ENCODE measurements around the gene TBC1D3B. TPM values are rescaled to one million over a fixed set of nuclear protein-coding genes. Genes with fewer than 3 reads are reported as not detected.
"Not testable (repeated sequence)": the region's sequence is repeated elsewhere in the genome, so short reads cannot be mapped to it uniquely, and the experiment has no call there.

Gene TBC1D3B
- total RNA-seq, 1 donor from 2014 or later = not detected

DNA sequence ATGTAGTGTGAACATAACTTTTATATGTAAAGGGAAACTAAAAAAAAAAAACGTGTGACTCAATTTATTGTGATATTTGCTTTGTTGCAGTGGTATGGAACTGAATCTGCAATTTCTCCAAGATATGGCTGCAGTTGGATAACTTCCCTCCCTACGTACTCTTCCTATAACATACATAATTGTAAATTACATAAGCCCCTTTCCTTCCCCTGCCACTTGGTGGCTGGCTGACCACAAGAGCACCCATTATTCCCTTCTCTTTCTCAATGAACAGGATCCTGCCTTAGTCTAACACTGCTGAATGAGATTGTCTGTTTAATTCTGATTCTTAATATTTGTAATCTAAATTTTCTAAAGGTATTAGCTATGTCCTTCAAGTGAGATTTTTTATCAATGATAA lies 45.0 kb downstream of the TBC1D3B start:
- no peaks in the 10 kb centered on the region for H3K4me1 ChIP-seq (ENCODE audit: control insufficient read depth in 3 of 3, insufficient read depth in 3 of 3, low read length in 3 of 3)
- peaks cover 0 to 12% (median 3%) of the 10 kb centered on the region in 3 donors for H3K27me3 ChIP-seq (ENCODE audit: control insufficient read depth in 3 of 3, insufficient read depth in 3 of 3, low read length in 3 of 3)
- H3K9ac ChIP-seq (ENCODE audit: low read depth in 1 of 3, low read length in 3 of 3) = no peak overlapping the region
- no peaks in the 10 kb centered on the region for H3K36me3 ChIP-seq (ENCODE audit: control insufficient read depth in 3 of 3, insufficient read depth in 3 of 3, low read length in 3 of 3)
- H3K27ac ChIP-seq (ENCODE audit: low read depth, low read length) = no peak overlapping the region
- H3K4me3 ChIP-seq (ENCODE audit: low read length in 3 of 3) = no peak overlapping the region
- H3K9me3 ChIP-seq (ENCODE audit: control insufficient read depth in 3 of 3, low read length in 3 of 3) = peaks cover 0 to 4% (median 0%) of the 10 kb centered on the region in 3 donors

DNA sequence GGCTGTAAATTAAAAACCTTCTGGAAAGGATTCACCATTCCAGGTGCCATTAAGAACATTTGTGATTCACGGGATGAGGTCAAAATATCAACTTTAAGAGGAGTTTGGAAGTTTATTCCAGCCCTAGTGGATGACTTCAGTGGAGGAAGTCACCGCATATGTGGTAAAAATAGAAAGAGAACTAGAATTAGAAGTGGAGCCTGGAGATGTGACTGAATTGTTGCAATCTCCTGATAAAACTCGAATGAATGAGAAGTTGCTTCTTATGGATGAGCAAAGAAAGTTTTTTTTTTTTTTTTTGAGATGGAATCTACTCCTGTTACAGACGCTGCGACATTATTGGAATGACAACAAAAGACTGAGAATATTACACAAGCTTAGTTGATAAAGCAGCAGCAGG lies 46.1 kb downstream of the TBC1D3B start:
- Histone ChIP-seq H3K27ac (ENCODE audit: low read depth, low read length) (no peak overlapping the region), H3K4me3 (ENCODE audit: low read length in 3 of 3) (no peak overlapping the region), H3K9me3 (ENCODE audit: control insufficient read depth in 3 of 3, low read length in 3 of 3) (peaks cover 6 to 7% (median 7%) of the 10 kb centered on the region in 3 donors), H3K4me1 (ENCODE audit: control insufficient read depth in 3 of 3, insufficient read depth in 3 of 3, low read length in 3 of 3) (no peaks in the 10 kb centered on the region), H3K9ac (ENCODE audit: low read depth in 1 of 3, low read length in 3 of 3) (no peak overlapping the region), H3K36me3 (ENCODE audit: control insufficient read depth in 3 of 3, insufficient read depth in 3 of 3, low read length in 3 of 3) (no peaks in the 10 kb centered on the region), H3K27me3 (ENCODE audit: control insufficient read depth in 3 of 3, insufficient read depth in 3 of 3, low read length in 3 of 3) (peaks cover 0 to 3% (median 2%) of the 10 kb centered on the region in 3 donors)

DNA sequence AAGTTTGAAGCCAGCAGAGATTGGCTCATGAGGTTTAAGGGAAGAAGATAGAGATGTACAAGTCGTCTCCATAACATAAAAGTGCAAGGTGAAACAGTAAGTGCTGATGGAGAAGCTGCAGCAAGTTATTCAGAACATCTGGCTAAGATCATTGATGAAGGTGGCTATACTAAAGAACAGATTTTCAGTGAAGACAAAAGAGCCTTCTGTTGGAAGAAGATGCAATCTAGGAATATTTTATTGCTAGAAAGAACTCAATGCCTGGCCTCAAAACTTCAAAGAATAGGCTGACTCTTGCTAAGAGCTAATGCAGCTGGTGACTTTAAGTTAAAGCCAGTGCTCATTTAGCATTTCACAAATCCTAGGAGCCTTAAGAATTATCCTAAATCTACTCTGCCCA lies 46.8 kb downstream of the TBC1D3B start:
- Histone ChIP-seq H3K9me3 (ENCODE audit: control insufficient read depth in 3 of 3, low read length in 3 of 3) (peaks cover 10 to 14% (median 12%) of the 10 kb centered on the region in 3 donors), H3K9ac (ENCODE audit: low read depth in 1 of 3, low read length in 3 of 3) (no peak overlapping the region), H3K27ac (ENCODE audit: low read depth, low read length) (no peak overlapping the region), H3K4me3 (ENCODE audit: low read length in 3 of 3) (no peak overlapping the region), H3K36me3 (ENCODE audit: control insufficient read depth in 3 of 3, insufficient read depth in 3 of 3, low read length in 3 of 3) (no peaks in the 10 kb centered on the region), H3K27me3 (ENCODE audit: control insufficient read depth in 3 of 3, insufficient read depth in 3 of 3, low read length in 3 of 3) (peaks cover 0 to 3% (median 0%) of the 10 kb centered on the region in 3 donors), H3K4me1 (ENCODE audit: control insufficient read depth in 3 of 3, insufficient read depth in 3 of 3, low read length in 3 of 3) (no peaks in the 10 kb centered on the region)

DNA sequence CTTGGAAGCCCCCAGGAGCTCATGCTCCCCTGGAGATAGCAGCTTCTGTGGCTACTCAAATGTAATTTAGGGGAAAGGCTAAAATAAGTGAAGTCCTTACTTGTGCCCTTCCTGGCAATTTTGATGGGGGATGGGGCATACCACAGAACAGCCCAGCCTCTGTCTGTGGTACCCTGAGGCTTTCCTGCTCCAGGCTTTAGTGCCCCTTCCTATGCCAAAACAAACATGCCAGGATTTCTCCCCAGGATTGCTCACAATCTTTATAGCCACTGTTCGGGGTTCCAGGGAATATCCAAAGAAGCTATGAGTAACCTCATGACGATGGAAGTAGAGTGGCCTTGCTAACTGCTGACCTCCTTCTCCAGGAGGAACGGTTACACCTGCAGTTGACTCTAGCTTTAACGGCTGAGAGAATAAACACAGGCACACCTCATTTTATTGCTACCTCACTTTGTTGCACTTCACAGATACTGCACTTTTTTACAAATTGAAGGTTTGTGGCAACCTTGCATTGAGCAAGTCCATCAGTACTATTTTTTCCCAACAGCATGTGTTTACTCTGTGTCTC lies 47.9 kb downstream of the TBC1D3B start:
- no peak overlapping the region for H3K4me3 ChIP-seq (ENCODE audit: low read length in 3 of 3)
- H3K36me3 ChIP-seq (ENCODE audit: control insufficient read depth in 3 of 3, insufficient read depth in 3 of 3, low read length in 3 of 3) = no peaks in the 10 kb centered on the region
- no peak overlapping the region for H3K27ac ChIP-seq (ENCODE audit: low read depth, low read length)
- peaks cover 0 to 3% (median 0%) of the 10 kb centered on the region in 3 donors for H3K27me3 ChIP-seq (ENCODE audit: control insufficient read depth in 3 of 3, insufficient read depth in 3 of 3, low read length in 3 of 3)
- no peaks in the 10 kb centered on the region for H3K4me1 ChIP-seq (ENCODE audit: control insufficient read depth in 3 of 3, insufficient read depth in 3 of 3, low read length in 3 of 3)
- peaks cover 10 to 15% (median 12%) of the 10 kb centered on the region in 3 donors for H3K9me3 ChIP-seq (ENCODE audit: control insufficient read depth in 3 of 3, low read length in 3 of 3)
- no peak overlapping the region for H3K9ac ChIP-seq (ENCODE audit: low read depth in 1 of 3, low read length in 3 of 3)

DNA sequence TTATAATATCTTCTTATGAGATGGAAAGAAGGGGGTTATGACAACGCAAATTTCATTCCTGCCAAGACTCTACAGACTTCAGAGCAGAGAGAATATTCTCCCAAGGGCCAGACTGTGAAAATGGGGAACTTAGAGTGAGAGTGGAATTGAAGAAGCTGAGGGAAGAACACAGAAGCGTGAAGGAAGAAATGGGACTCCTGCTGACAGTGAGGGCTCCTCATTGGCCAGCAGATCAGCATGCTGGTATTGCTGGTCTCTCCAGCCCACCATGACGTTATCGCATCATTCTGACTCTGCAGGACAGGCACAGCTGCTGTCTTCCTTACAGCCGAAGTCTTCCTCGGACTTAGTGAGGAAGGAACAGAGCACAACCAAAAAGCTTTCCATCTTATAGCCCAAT lies 48.5 kb downstream of the TBC1D3B start:
- Histone ChIP-seq H3K36me3 (ENCODE audit: control insufficient read depth in 3 of 3, insufficient read depth in 3 of 3, low read length in 3 of 3) (no peaks in the 10 kb centered on the region), H3K4me3 (ENCODE audit: low read length in 3 of 3) (no peak overlapping the region), H3K27me3 (ENCODE audit: control insufficient read depth in 3 of 3, insufficient read depth in 3 of 3, low read length in 3 of 3) (peaks cover 0 to 3% (median 0%) of the 10 kb centered on the region in 3 donors), H3K9ac (ENCODE audit: low read depth in 1 of 3, low read length in 3 of 3) (no peak overlapping the region), H3K27ac (ENCODE audit: low read depth, low read length) (no peak overlapping the region), H3K9me3 (ENCODE audit: control insufficient read depth in 3 of 3, low read length in 3 of 3) (peaks cover 10 to 15% (median 12%) of the 10 kb centered on the region in 3 donors), H3K4me1 (ENCODE audit: control insufficient read depth in 3 of 3, insufficient read depth in 3 of 3, low read length in 3 of 3) (no peaks in the 10 kb centered on the region)

DNA sequence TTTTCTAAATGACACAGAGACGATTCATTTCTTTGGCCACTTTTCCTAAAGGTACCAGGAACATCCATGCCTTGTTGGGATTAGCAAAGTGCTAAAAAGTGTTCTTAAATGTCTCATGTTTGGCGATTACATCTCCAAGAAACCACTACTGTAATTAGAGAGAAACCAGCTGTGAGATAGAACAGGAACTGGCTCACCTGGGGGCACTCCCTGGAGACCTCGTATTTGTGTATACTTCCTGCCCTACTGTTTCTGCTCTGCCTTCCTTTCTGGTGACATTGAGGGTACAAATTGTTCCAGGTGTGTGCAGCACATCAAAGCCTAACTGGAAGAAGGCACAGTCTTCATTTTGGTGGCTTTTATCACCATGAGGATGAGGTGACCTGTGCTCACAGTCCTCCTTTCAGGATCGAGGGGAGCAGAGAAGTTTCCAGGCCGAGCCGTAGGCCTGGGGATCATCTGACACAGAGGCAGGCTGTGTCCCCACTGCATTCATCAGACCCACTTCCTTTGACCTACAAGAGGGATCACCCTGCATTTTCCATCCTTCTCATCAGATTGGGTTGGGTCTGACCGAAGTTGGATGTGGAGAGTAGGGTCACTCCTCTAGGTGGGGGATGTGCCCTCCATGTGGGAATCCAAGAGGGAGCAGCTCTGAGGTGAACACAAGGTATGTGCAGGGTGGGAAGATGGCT lies 49.1 kb downstream of the TBC1D3B start:
- peaks cover 10 to 15% (median 12%) of the 10 kb centered on the region in 3 donors for H3K9me3 ChIP-seq (ENCODE audit: control insufficient read depth in 3 of 3, low read length in 3 of 3)
- no peak overlapping the region for H3K4me3 ChIP-seq (ENCODE audit: low read length in 3 of 3)
- peaks cover 0 to 3% (median 0%) of the 10 kb centered on the region in 3 donors for H3K27me3 ChIP-seq (ENCODE audit: control insufficient read depth in 3 of 3, insufficient read depth in 3 of 3, low read length in 3 of 3)
- no peak overlapping the region for H3K9ac ChIP-seq (ENCODE audit: low read depth in 1 of 3, low read length in 3 of 3)
- no peak overlapping the region for H3K27ac ChIP-seq (ENCODE audit: low read depth, low read length)
- no peaks in the 10 kb centered on the region for H3K4me1 ChIP-seq (ENCODE audit: control insufficient read depth in 3 of 3, insufficient read depth in 3 of 3, low read length in 3 of 3)
- H3K36me3 ChIP-seq (ENCODE audit: control insufficient read depth in 3 of 3, insufficient read depth in 3 of 3, low read length in 3 of 3) = no peaks in the 10 kb centered on the region

DNA sequence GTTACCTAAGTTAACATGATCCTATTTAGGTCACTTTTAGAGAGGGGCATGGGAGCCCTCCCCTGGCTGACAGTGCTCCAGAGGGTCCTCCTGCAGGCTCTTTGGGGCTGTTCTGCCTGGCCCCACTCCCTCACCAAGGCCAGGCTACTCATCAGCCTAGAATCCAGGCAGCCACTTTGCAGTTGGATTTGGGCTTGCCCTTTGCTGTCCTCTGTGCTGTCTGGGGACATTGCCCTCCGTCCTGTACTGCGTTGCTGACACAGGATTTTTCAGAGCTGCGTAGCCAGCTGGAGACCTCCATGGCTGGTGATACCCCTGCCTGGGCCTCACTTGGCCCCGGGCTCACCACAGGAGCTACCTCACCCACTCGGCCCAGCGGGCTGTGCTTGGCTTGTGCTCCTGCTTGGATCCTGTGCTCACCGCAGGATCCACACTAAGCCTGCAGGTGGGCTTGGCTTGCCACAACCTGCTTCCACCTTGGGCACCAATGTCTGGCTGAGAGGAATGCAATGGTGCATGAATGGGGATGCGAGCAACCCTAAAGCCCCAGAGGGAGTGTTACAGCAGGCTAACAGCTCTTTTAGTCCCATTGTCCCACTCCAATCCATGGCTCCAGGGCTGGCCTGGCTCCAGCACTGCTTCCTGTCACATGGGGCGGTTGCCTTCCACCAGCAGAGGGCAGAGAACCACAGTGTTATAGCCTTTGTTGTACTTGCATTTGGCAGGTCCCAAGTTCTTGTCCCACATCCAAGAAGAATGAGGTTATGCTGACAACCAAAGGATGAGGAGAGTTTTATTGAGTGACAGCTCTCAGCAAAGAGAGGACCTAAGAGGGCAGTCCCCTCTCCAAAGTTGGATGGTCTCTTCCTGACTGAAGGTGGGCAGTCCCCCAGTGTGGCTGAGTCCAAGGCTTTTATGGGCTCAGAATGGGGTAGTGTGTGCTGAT lies 51.3 kb downstream of the TBC1D3B start:
- Histone ChIP-seq H3K4me1 (ENCODE audit: control insufficient read depth in 3 of 3, insufficient read depth in 3 of 3, low read length in 3 of 3) (no peaks in the 10 kb centered on the region), H3K9ac (ENCODE audit: low read depth in 1 of 3, low read length in 3 of 3) (no peak overlapping the region), H3K4me3 (ENCODE audit: low read length in 3 of 3) (no peak overlapping the region), H3K36me3 (ENCODE audit: control insufficient read depth in 3 of 3, insufficient read depth in 3 of 3, low read length in 3 of 3) (no peaks in the 10 kb centered on the region), H3K27ac (ENCODE audit: low read depth, low read length) (no peak overlapping the region), H3K27me3 (ENCODE audit: control insufficient read depth in 3 of 3, insufficient read depth in 3 of 3, low read length in 3 of 3) (peaks cover 0 to 3% (median 0%) of the 10 kb centered on the region in 3 donors), H3K9me3 (ENCODE audit: control insufficient read depth in 3 of 3, low read length in 3 of 3) (peaks cover 10 to 15% (median 12%) of the 10 kb centered on the region in 3 donors)

DNA sequence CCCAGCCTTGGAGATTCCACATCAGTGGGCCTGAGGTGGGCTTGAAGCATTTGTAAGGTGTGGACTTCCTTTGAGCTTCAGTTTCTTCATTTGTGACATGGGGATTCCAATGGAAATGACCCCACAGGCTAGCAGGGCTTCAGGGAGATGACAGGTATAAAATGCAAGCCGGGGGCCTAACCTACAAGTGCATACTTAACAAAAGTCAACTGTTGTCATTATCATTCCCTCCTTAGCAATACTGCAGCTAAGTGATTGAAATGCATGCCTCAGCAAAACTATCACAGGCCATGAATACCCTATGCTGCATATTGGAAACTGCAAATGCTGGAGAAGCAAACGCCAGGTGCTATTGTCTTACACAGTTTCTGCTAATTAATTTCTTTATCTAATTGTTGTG lies 53.0 kb downstream of the TBC1D3B start:
- Histone ChIP-seq H3K36me3 (ENCODE audit: control insufficient read depth in 3 of 3, insufficient read depth in 3 of 3, low read length in 3 of 3) (no peaks in the 10 kb centered on the region), H3K27ac (ENCODE audit: low read depth, low read length) (no peak overlapping the region), H3K27me3 (ENCODE audit: control insufficient read depth in 3 of 3, insufficient read depth in 3 of 3, low read length in 3 of 3) (peaks cover 0 to 3% (median 0%) of the 10 kb centered on the region in 3 donors), H3K9ac (ENCODE audit: low read depth in 1 of 3, low read length in 3 of 3) (no peak overlapping the region), H3K4me1 (ENCODE audit: control insufficient read depth in 3 of 3, insufficient read depth in 3 of 3, low read length in 3 of 3) (no peaks in the 10 kb centered on the region), H3K9me3 (ENCODE audit: control insufficient read depth in 3 of 3, low read length in 3 of 3) (peaks cover 10 to 15% (median 12%) of the 10 kb centered on the region in 3 donors), H3K4me3 (ENCODE audit: low read length in 3 of 3) (no peak overlapping the region)

DNA sequence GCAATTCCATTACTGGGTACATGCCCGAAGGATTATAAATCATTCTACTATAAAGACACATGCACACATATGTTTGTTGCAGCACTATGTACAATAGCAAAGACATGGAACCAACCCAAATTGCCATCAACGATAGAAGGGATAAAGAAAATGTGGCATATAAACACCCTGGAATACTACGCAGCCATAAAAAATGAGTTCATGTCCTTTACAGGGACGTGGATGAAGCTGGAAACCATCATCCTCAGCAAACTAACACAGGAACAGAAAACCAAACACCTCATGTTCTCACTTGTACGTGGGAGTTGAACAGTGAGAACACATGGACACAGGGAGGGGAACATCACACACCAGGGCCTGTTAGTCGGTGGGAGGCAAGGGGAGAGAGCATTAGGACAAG lies 55.3 kb downstream of the TBC1D3B start:
- H3K9me3 ChIP-seq (ENCODE audit: control insufficient read depth in 3 of 3, low read length in 3 of 3) = peaks cover 6 to 15% (median 12%) of the 10 kb centered on the region in 3 donors
- not testable (repeated sequence) for H3K27me3 ChIP-seq (ENCODE audit: control insufficient read depth in 3 of 3, insufficient read depth in 3 of 3, low read length in 3 of 3); H3K36me3 ChIP-seq (ENCODE audit: control insufficient read depth in 3 of 3, insufficient read depth in 3 of 3, low read length in 3 of 3); H3K4me3 ChIP-seq (ENCODE audit: low read length in 3 of 3); H3K9ac ChIP-seq (ENCODE audit: low read depth in 1 of 3, low read length in 3 of 3); H3K4me1 ChIP-seq (ENCODE audit: control insufficient read depth in 3 of 3, insufficient read depth in 3 of 3, low read length in 3 of 3); H3K27ac ChIP-seq (ENCODE audit: low read depth, low read length)

All from skeletal muscle tissue (tissue), 4 donors.